ENCODE measurements around the gene ASIC3. TPM values are rescaled to one million over a fixed set of nuclear protein-coding genes. Genes with fewer than 3 reads are reported as not detected.

ASIC3 gene
- polyA plus RNA-seq, 2 of the 4 experiments (the other 2 are of a cell fraction) = 4.1 to 9.8 TPM

GRCh38 chr7:151062111-151062398 is 13.7 kb downstream of the ASIC3 start:
- H3K27ac ChIP-seq = peak overlapping the region; percentile 99
- no peak for TF ChIP-seq TFCP2L1 (CRISPR knock-in tag; IDR thresholded peaks at IDR 0.05)
- TF ChIP-seq JUN (IDR thresholded peaks at IDR 0.05) = peak in 1 of 2 experiments; percentile 43; a peak in 2 of 5 replicates
- TF ChIP-seq POLR2A (IDR thresholded peaks at IDR 0.05; ENCODE audit: low read length) = peak; percentile 10; the same call in 1 of the 2 replicates
- TF ChIP-seq RAD21 (conservative IDR thresholded peaks at IDR 0.05 in 1 of 2, IDR thresholded peaks at IDR 0.05 in 1 of 2) = no peak
- no peak for TF ChIP-seq EHF (CRISPR knock-in tag; IDR thresholded peaks at IDR 0.05)
- no peak for TF ChIP-seq ZNF302 (CRISPR knock-in tag; IDR thresholded peaks at IDR 0.05)
- no peak for TF ChIP-seq HMGXB4 (CRISPR knock-in tag; IDR thresholded peaks at IDR 0.05; ENCODE audit: borderline replicate concordance)
- peak; percentile 38; the same call in 1 of the 2 replicates for TF ChIP-seq HOXB13 (CRISPR knock-in tag; IDR thresholded peaks at IDR 0.05; ENCODE audit: low read depth)
- TF ChIP-seq, protein P1, sequence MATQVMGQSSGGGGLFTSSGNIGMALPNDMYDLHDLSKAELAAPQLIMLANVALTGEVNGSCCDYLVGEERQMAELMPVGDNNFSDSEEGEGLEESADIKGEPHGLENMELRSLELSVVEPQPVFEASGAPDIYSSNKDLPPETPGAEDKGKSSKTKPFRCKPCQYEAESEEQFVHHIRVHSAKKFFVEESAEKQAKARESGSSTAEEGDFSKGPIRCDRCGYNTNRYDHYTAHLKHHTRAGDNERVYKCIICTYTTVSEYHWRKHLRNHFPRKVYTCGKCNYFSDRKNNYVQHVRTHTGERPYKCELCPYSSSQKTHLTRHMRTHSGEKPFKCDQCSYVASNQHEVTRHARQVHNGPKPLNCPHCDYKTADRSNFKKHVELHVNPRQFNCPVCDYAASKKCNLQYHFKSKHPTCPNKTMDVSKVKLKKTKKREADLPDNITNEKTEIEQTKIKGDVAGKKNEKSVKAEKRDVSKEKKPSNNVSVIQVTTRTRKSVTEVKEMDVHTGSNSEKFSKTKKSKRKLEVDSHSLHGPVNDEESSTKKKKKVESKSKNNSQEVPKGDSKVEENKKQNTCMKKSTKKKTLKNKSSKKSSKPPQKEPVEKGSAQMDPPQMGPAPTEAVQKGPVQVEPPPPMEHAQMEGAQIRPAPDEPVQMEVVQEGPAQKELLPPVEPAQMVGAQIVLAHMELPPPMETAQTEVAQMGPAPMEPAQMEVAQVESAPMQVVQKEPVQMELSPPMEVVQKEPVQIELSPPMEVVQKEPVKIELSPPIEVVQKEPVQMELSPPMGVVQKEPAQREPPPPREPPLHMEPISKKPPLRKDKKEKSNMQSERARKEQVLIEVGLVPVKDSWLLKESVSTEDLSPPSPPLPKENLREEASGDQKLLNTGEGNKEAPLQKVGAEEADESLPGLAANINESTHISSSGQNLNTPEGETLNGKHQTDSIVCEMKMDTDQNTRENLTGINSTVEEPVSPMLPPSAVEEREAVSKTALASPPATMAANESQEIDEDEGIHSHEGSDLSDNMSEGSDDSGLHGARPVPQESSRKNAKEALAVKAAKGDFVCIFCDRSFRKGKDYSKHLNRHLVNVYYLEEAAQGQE (IDR thresholded peaks at IDR 0.05) = no peak
- no peak for TF ChIP-seq NR3C1 (IDR thresholded peaks at IDR 0.05)
- TF ChIP-seq, protein P2, sequence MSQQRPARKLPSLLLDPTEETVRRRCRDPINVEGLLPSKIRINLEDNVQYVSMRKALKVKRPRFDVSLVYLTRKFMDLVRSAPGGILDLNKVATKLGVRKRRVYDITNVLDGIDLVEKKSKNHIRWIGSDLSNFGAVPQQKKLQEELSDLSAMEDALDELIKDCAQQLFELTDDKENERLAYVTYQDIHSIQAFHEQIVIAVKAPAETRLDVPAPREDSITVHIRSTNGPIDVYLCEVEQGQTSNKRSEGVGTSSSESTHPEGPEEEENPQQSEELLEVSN (IDR thresholded peaks at IDR 0.05; ENCODE audit: borderline replicate concordance, low read depth) = peak; percentile 63; the same call in 1 of the 2 replicates
- no peak for TF ChIP-seq MAZ (IDR thresholded peaks at IDR 0.05; ENCODE audit: borderline replicate concordance, low read depth, low read length)
- TF ChIP-seq MAFK (IDR thresholded peaks at IDR 0.05; ENCODE audit: partially characterized antibody) = no peak
- no peak for DNase-seq (ENCODE audit: low read depth in 1 of 2, low spot score in 1 of 2)
- POLR2A ChIA-PET = interaction anchor here (0.5 to 2.2 kb wide), 8 partner anchors 9 to 37 kb away, joined by 4 to 20 read pairs (median 8); partner anchors contain the start of genes ABCB8, AGAP3 and FASTK
- 0% methylated on average over 7 of the region's 11 CpGs for WGBS (ENCODE audit: missing lambda C conversion rate)
- H3K9me3 ChIP-seq = no peaks in the 10 kb centered on the region
- CTCF ChIA-PET = interaction anchor here (1.3 to 5.7 kb wide), 10 partner anchors 12 to 164 kb away, joined by 3 to 64 read pairs (median 8); partner anchors contain the start of genes ABCB8 and AGAP3
- H3K4me3 ChIP-seq = peak overlapping the region; percentile 86
- no peak for FAIRE-seq
- H3K4me1 ChIP-seq = peaks cover 39% of the 10 kb centered on the region
- H3K4me2 ChIP-seq = peak overlapping the region; percentile 92
- ATAC-seq = peak in 1 of 2 experiments; percentile 46; a peak in 3 of 6 replicates

DNA sequence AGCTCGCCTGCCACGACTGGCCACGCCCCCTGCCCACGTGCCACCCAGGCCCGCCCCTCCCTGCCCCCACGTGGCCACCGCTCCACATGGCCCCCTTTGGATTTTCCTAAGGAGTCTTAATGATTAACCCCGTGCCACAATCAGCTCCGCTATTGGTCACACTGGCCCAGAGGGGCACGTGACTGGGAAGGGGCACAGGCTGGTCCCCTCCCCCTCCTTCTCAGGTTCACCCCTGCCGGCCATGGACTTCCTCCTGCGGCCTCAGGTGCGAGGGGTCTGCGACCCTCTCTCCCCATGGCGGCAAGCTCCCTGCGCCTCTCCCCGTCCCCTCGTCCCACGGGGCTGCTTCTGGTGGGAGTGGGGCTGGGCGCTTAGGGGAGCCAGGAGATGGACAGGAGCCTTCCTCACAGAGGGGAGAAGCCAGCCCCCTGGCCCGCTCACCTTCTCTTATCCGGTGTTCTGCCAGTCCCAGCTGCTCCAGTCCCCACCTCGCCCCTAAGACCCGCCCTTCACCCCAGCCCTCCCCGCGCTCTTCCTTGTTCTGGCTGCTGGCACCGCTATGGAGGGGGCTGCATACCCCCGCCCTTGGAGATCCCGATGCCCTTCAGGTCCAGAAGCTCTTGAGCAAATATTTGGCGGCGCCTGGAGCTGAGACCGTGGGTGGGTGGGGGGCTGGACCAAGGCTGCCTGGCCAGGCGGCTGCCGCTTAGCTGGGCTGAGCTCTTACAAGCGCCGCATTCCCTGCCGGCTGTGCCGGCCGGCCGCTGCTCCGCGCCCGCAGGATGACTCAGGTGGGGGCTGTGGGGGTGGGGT is 14.3 kb downstream of the ASIC3 start:
- TF ChIP-seq PBX3 (IDR thresholded peaks at IDR 0.05) (peak; percentile 52; the same call in 1 of the 2 replicates), JUN (IDR thresholded peaks at IDR 0.05) (peak in 1 of 2 experiments; percentile 38; a peak in 2 of 5 replicates), ESRRA (IDR thresholded peaks at IDR 0.05; ENCODE audit: borderline replicate concordance, low read length) (no peak), JUNB (IDR thresholded peaks at IDR 0.05) (no peak), NPAS2 (CRISPR knock-in tag; IDR thresholded peaks at IDR 0.05; ENCODE audit: borderline replicate concordance) (no peak), MAX (IDR thresholded peaks at IDR 0.05) (peak; percentile 97), MYC (IDR thresholded peaks at IDR 0.05; ENCODE audit: borderline replicate concordance, low read length) (peak; percentile 98), TFCP2L1 (CRISPR knock-in tag; IDR thresholded peaks at IDR 0.05) (0 out of 2 replicates have a peak, but pooled peaks have one; percentile 43), POLR2A (IDR thresholded peaks at IDR 0.05; ENCODE audit: low read length) (peak; percentile 31), BHLHE40 (IDR thresholded peaks at IDR 0.05; ENCODE audit: low read depth, low read length) (peak; percentile 89), GATA3 (IDR thresholded peaks at IDR 0.05; ENCODE audit: borderline replicate concordance) (0 out of 2 replicates have a peak, but pooled peaks have one; percentile 15), CHD2 (IDR thresholded peaks at IDR 0.05; ENCODE audit: low read length, partially characterized antibody) (peak; percentile 27)
- TF ChIP-seq, protein P3, sequence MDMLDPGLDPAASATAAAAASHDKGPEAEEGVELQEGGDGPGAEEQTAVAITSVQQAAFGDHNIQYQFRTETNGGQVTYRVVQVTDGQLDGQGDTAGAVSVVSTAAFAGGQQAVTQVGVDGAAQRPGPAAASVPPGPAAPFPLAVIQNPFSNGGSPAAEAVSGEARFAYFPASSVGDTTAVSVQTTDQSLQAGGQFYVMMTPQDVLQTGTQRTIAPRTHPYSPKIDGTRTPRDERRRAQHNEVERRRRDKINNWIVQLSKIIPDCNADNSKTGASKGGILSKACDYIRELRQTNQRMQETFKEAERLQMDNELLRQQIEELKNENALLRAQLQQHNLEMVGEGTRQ (IDR thresholded peaks at IDR 0.05) = peak; percentile 99
- peaks cover 37% of the 10 kb centered on the region for H3K4me1 ChIP-seq
- FAIRE-seq (no peak), ATAC-seq (peak; percentile 8 to 55; a peak in 5 of 6 replicates), DNase-seq (ENCODE audit: low read depth in 1 of 2, low spot score in 1 of 2) (peak; percentile 97 to 98)
- peak overlapping the region; percentile 92 for H3K4me2 ChIP-seq
- H3K9me3 ChIP-seq = no peaks in the 10 kb centered on the region
- ChIA-PET POLR2A (interaction anchor here (0.5 to 2.2 kb wide), 9 partner anchors 8 to 85 kb away, joined by 3 to 20 read pairs (median 6); partner anchors contain the start of genes ABCB8, AGAP3 and FASTK), CTCF (interaction anchor here (1.3 to 5.7 kb wide), 12 partner anchors 10 to 164 kb away, joined by 3 to 64 read pairs (median 8); partner anchors contain the start of genes ABCB8 and AGAP3)
- H3K4me3 ChIP-seq = peak overlapping the region; percentile 86
- H3K27ac ChIP-seq = peak overlapping the region; percentile 99
- 4% methylated on average over 10 of the region's 43 CpGs for WGBS (ENCODE audit: missing lambda C conversion rate)

All from A549 (cell line).